A549 (cell line): ENCODE measurements around the gene ST8SIA1. TPM values are rescaled to one million over a fixed set of nuclear protein-coding genes. Genes with fewer than 3 reads are reported as not detected.
A peak's percentile ranks its signal among the peaks of the same experiment; 100 is the strongest.

Experiments used
- ATAC-seq, 2 experiments: fragments of 200-7000 bp in 1 of 2; fragments of >200 bp in 1 of 2; cut with Nextera tagmentation in 1 of 2; cut with Tn5 transposase in 1 of 2; 3 replicates each; pipeline versions ENCODE4 v1.8.0 to v1.9.1; 2018 to 2020; ENCODE audit warnings: mild to moderate bottlenecking in 1 of 2, moderate library complexity in 1 of 2
- CTCF ChIA-PET: fragments of 300-600 bp; sonication (Branson Sonifier 250); formaldehyde crosslinking; extraction: SDS; loops from one replicate; lab custom pipeline; 2021; ENCODE audit warnings: antibody characterized with exemption, inconsistent platforms; lab: Yijun Ruan, JAX
- POLR2A ChIA-PET: fragments of 350-600 bp; formaldehyde crosslinking; extraction: SDS; loops from one replicate; lab custom pipeline; 2021; ENCODE audit warnings: antibody characterized with exemption, inconsistent platforms; lab: Yijun Ruan, JAX
- DNase-seq, 2 experiments: peaks; one replicate each; pipeline versions ENCODE4 v3.0.0 to v3.0.0-alpha.2; 2011 to 2016; ENCODE audit warnings: low read depth in 1 of 2, low spot score in 1 of 2
- FAIRE-seq: peaks from 2 replicates; lab custom pipeline; 2011; peaks lifted over from hg19 to GRCh38; lab: Jason Lieb, UNC
- H3K27ac ChIP-seq, 2 experiments: fragments of >200 bp; sonication (Bioruptor Twin); formaldehyde crosslinking; 3 replicates each; pipeline ENCODE4 v1.5.1; 2016 to 2017
- H3K4me1 ChIP-seq: fragments of >200 bp; sonication (Bioruptor Twin); formaldehyde crosslinking; 3 replicates; pipeline ENCODE4 v1.6.1; 2016
- H3K4me2 ChIP-seq: fragments of >200 bp; sonication (Bioruptor Twin); formaldehyde crosslinking; 3 replicates; pipeline ENCODE4 v1.6.1; 2016
- H3K4me3 ChIP-seq: fragments of >200 bp; sonication (Bioruptor Twin); formaldehyde crosslinking; 3 replicates; pipeline ENCODE4 v1.5.1; 2016
- H3K9me3 ChIP-seq: fragments of >200 bp; sonication (Bioruptor Twin); formaldehyde crosslinking; 3 replicates; pipeline ENCODE4 v1.6.1; 2016
- BHLHE40 ChIP-seq: IDR thresholded peaks from 2 replicates; pipeline ENCODE4 v1.6.1; 2012; ENCODE audit warnings: low read depth, low read length, inconsistent platforms
- CBX8 ChIP-seq: fragments of 200-600 bp; sonication (generic); IDR thresholded peaks from 2 replicates; pipeline ENCODE4 v1.6.1; 2016
- EHF ChIP-seq: fragments of 250-450 bp; sonication (Bioruptor Pico); IDR thresholded peaks from 2 replicates; pipeline ENCODE4 v1.5.0; 2020; ENCODE audit warnings: mild to moderate bottlenecking
- EP300 ChIP-seq, 2 experiments: fragments of >200 bp; sonication (Bioruptor Twin); formaldehyde crosslinking; IDR thresholded peaks; 2 replicates in 1 of 2; 3 replicates in 1 of 2; pipeline ENCODE4 v1.6.1; 2016 to 2017
- FOSL2 ChIP-seq, 2 experiments: fragments of 450-650 bp in 1 of 2; fragments of >200 bp in 1 of 2; sonication (Bioruptor Twin) in 1 of 2; formaldehyde crosslinking; IDR thresholded peaks; 2 replicates each; pipeline versions ENCODE4 v1.5.0 to v1.6.1; 2016 to 2020; ENCODE audit warnings: mild to moderate bottlenecking in 1 of 2, moderate library complexity in 1 of 2
- HOXA7 ChIP-seq: fragments of 250-450 bp; sonication (Bioruptor Pico); IDR thresholded peaks from 2 replicates; pipeline ENCODE4 v1.5.0; 2020; ENCODE audit warnings: mild to moderate bottlenecking, moderate library complexity
- HOXB13 ChIP-seq: fragments of 250-450 bp; sonication (Bioruptor Pico); IDR thresholded peaks from 2 replicates; pipeline ENCODE4 v1.5.0; 2020; ENCODE audit warnings: low read depth, mild to moderate bottlenecking, moderate library complexity
- JUNB ChIP-seq: fragments of >200 bp; sonication (Bioruptor Twin); formaldehyde crosslinking; IDR thresholded peaks from 2 replicates; pipeline ENCODE4 v1.6.1; 2016
- MAFK ChIP-seq: fragments of 450-650 bp; IDR thresholded peaks from 2 replicates; pipeline ENCODE4 v1.6.1; 2014; ENCODE audit not compliant: partially characterized antibody
- MAZ ChIP-seq: fragments of 150-350 bp; IDR thresholded peaks from 2 replicates; pipeline ENCODE4 v1.6.1; 2014; ENCODE audit warnings: antibody characterized with exemption, low read depth, low read length, borderline replicate concordance
- MYC ChIP-seq: IDR thresholded peaks from 2 replicates; pipeline ENCODE4 v1.6.1; 2012; ENCODE audit warnings: mild to moderate bottlenecking, inconsistent platforms, low read length, improper control_type of control experiment, borderline replicate concordance
- NPAS2 ChIP-seq: fragments of 250-450 bp; sonication (Bioruptor Pico); IDR thresholded peaks from 2 replicates; pipeline ENCODE4 v1.8.0; 2022; ENCODE audit warnings: mild to moderate bottlenecking, moderate library complexity, borderline replicate concordance
- POLR2AphosphoS2 ChIP-seq: conservative IDR thresholded peaks from 2 replicates; pipeline ENCODE4 v1.6.1; 2012; ENCODE audit warnings: low read length, improper control_type of control experiment, inconsistent platforms
- RAD21 ChIP-seq, 2 experiments: fragments of >200 bp in 1 of 2; sonication (Bioruptor Twin) in 1 of 2; formaldehyde crosslinking in 1 of 2; IDR thresholded peaks in 1 of 2; conservative IDR thresholded peaks in 1 of 2; 2 replicates in 1 of 2; 3 replicates in 1 of 2; pipeline ENCODE4 v1.6.1; 2012 to 2018; ENCODE audit warnings: inconsistent platforms in 1 of 2
- RNF2 ChIP-seq: fragments of 200-600 bp; sonication (generic); IDR thresholded peaks from 2 replicates; pipeline ENCODE4 v1.6.1; 2016; ENCODE audit warnings: low read depth, mild to moderate bottlenecking, antibody characterized with exemption, moderate library complexity, borderline replicate concordance
- TFCP2L1 ChIP-seq: fragments of 250-450 bp; sonication (Bioruptor Pico); IDR thresholded peaks from 2 replicates; pipeline ENCODE4 v1.5.0; 2021; ENCODE audit warnings: mild to moderate bottlenecking
- ZNF302 ChIP-seq: fragments of 250-450 bp; sonication (Bioruptor Pico); IDR thresholded peaks from 2 replicates; pipeline ENCODE4 v1.9.0; 2021; ENCODE audit warnings: inconsistent platforms, mild to moderate bottlenecking, moderate library complexity
- ZSCAN20 ChIP-seq: fragments of 250-450 bp; sonication (Bioruptor Pico); IDR thresholded peaks from 2 replicates; pipeline ENCODE4 v1.8.0; 2022; ENCODE audit warnings: mild to moderate bottlenecking, moderate library complexity
- WGBS: methylation state at CpG from one replicate; pipeline ENCODE4 v1.1.6; 2017; ENCODE audit errors: missing lambda C conversion rate; 5-methylcytosine and 5-hydroxymethylcytosine counted together
- polyA plus RNA-seq, 4 experiments: library from polyadenylated mRNA; depleted of rRNA in 3 of 4; stranded (reverse); fragments of >200 nt; fragmentation: RNase III in 1 of 4; extraction: RNeasy Plus Mini Kit Qiagen cat#74134 plus additional on column Dnase treatment in 1 of 4; gene quantifications; 2 replicates in 3 of 4; 3 replicates in 1 of 4; pipeline ENCODE4 v1.2.3, GENCODE V29; 2011 to 2017
- TF ChIP-seq, protein P1 (sequence below): fragments of >200 bp; sonication (Bioruptor Twin); formaldehyde crosslinking; IDR thresholded peaks from 2 replicates; pipeline ENCODE4 v1.6.1; 2016
- TF ChIP-seq, protein P2 (sequence below): IDR thresholded peaks from 2 replicates; pipeline ENCODE4 v1.6.1; 2012
- TF ChIP-seq, protein P3 (sequence below): IDR thresholded peaks from 2 replicates; pipeline ENCODE4 v1.6.1; 2012; ENCODE audit warnings: low read depth, borderline replicate concordance

ST8SIA1 gene
- polyA plus RNA-seq, 2 of the 4 experiments (the other 2 are of a cell fraction) = 0.41 to 1.1 TPM

DNA sequence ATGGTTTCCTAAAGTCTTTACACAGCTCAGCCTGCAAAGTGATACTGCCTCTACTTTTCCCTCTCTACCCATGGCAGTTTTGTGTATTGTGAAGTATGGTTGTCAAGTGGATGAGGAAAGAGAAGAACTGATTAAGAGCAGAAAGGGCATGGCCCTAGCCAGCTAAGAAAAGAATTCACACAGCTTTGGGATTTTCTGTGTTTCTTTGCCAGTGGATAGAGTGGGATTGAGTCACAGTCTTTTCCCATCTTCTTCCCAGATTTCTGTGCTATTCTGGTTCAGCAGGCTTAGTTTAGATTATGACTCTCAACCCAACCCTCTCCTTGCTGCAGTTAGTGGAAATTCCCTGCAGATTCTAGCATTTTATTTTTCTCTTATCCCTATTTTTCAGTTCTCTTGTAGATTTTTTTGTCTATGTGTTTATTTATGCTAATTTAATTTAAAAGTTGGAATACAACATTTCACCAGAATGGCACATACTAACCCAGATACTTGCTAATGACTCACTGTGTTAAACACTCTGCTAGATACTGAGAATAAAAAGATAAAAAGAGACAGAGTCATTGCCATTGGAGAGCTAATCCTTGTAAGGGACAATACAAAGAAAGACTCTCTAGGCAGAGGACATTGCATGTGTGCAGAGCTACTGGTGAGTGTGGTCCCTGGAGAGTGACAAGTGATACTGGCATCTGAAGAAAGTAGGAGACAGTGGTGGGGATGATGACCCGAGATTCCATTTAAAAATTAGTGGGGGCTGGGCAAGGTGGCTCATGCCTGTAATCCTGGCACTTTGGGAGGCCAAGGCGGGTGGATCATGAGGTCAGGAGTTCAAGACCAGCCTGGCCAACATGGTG, 106.3 kb downstream of the ST8SIA1 start:
- FAIRE-seq = no peak
- Histone ChIP-seq H3K4me3 (no peak overlapping the region), H3K9me3 (no peaks in the 10 kb centered on the region), H3K4me1 (peaks cover 28% of the 10 kb centered on the region), H3K27ac (peak overlapping the region in 1 of 2 experiments; percentile 27; a peak in 1 of 6 replicates), H3K4me2 (no peak overlapping the region)
- 43% methylated on average over 2 of the region's 2 CpGs for WGBS
- ATAC-seq = no peak
- TF ChIP-seq ZSCAN20 (CRISPR knock-in tag) (no peak), MAZ (no peak), CBX8 (no peak), POLR2AphosphoS2 (no peak)
- CTCF ChIA-PET = interaction anchor here (0.6 to 1.1 kb wide), 2 partner anchors 38 to 107 kb away, joined by 3 read pairs; no protein-coding TSS in a partner anchor
- DNase-seq = no peak
- POLR2A ChIA-PET = no interaction called here

DNA sequence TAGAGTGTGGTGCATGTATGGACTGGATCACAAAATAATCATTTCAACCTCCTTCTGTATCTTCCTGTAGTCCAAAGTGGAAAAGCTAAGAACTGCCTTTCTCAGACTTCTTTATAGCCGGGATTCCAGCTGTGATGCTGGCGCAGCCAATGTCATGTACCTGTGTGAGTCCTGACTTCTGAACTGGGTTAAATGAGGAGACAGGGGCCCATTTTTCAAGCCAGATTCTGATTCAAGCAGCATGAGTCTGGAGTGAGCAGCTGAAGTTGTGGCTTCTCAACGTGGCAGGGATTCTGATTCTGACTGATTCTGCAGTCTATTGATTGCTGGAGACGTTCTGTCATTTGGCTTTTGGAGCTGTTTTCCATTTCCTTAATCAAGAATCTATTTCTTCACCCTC, 111.2 kb downstream of the ST8SIA1 start:
- WGBS = 48% methylated on average over 4 of the region's 4 CpGs
- no peak overlapping the region for H3K4me3 ChIP-seq
- no peak overlapping the region for H3K4me2 ChIP-seq
- ChIA-PET POLR2A (no interaction called here), CTCF (no interaction called here)
- no peak overlapping the region for H3K27ac ChIP-seq
- ATAC-seq = no peak
- no peak for FAIRE-seq
- H3K9me3 ChIP-seq = no peaks in the 10 kb centered on the region
- TF ChIP-seq HOXA7 (CRISPR knock-in tag) = no peak
- TF ChIP-seq POLR2AphosphoS2 = no peak
- TF ChIP-seq RNF2 = no peak
- TF ChIP-seq JUNB = no peak
- TF ChIP-seq CBX8 = no peak
- TF ChIP-seq EHF (CRISPR knock-in tag) = no peak
- DNase-seq = no peak
- H3K4me1 ChIP-seq = peaks cover under 1% of the 10 kb centered on the region; the same call in 1 of the 3 replicates

DNA sequence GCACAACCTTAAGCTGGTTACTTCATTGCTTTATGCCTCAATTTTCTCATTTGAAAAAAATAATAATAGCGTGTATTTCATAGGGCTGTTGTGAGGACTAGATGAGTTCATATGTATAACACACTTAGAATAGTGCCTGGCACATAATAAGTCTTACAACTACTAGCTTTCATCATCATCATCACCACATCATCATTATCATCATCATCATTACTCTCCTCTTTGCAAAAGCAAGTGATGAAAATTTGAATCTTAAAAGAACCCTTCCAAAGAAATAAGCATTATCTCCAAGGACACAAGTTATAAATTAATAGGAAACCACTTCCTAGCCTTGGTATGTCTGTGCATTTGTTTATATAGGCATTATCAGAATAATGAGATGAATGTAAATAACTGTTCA, 117.0 kb downstream of the ST8SIA1 start:
- DNase-seq = no peak
- POLR2A ChIA-PET = no interaction called here
- ATAC-seq = no peak
- H3K4me1 ChIP-seq = no peaks in the 10 kb centered on the region
- no peak overlapping the region for H3K27ac ChIP-seq
- no peak for FAIRE-seq
- no peak overlapping the region for H3K4me2 ChIP-seq
- CTCF ChIA-PET = no interaction called here
- H3K4me3 ChIP-seq = no peak overlapping the region
- 55% methylated on average over 1 of the region's 1 CpG for WGBS
- no peak for TF ChIP-seq TFCP2L1 (CRISPR knock-in tag)
- TF ChIP-seq, all 56 proteins: peak for 0
- no peaks in the 10 kb centered on the region for H3K9me3 ChIP-seq

DNA sequence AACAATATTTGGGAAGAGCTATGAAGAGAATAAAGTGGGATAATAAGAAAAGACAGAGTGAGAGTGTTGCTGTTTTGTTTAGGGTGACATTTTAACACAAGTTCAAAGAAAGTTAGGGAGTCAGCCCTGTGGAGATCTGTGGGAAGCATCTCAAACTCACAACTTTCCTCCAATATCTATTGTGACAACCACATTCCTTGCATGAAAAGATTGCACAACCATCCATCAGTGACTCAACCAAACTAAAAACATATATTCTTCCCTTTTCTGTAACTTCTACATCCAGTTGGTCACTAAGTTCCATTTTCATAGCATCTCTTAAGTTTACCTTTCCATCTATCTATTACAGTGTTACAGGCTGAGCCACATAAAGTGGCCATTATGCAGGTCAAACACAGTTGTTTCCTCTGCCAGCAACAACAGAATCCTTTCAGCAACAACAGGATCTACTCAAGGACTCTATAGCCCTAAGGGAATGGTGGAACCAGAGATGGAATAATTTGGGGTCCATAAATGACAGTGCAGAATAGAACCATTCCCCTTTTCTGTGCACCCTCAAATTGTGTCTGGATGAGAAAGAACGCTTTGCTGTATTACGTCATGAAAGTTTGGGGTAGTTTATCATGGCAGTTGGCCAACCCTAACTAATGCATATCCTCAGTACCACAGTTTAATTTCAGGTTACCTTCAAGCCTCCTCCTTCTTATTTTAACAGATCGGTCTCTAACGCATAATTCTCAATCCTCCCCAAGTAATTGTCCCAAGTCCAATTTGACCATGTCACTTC, 118.8 kb downstream of the ST8SIA1 start:
- Histone ChIP-seq H3K9me3 (no peaks in the 10 kb centered on the region), H3K27ac (no peak overlapping the region), H3K4me2 (no peak overlapping the region), H3K4me3 (no peak overlapping the region), H3K4me1 (no peaks in the 10 kb centered on the region)
- TF ChIP-seq, protein P1, sequence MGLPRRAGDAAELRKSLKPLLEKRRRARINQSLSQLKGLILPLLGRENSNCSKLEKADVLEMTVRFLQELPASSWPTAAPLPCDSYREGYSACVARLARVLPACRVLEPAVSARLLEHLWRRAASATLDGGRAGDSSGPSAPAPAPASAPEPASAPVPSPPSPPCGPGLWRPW = no peak
- TF ChIP-seq BHLHE40 (no peak), MYC (no peak), ZNF302 (no peak), RAD21 (conservative IDR thresholded peaks at IDR 0.05 in 1 of 2, IDR thresholded peaks at IDR 0.05 in 1 of 2) (no peak), HOXB13 (CRISPR knock-in tag) (no peak), EP300 (IDR thresholded peaks at IDR 0.05) (no peak), FOSL2 (IDR thresholded peaks at IDR 0.05) (no peak), FOSL2 (CRISPR knock-in tag; IDR thresholded peaks at IDR 0.05) (no peak), MAFK (no peak), NPAS2 (CRISPR knock-in tag) (no peak), CBX8 (no peak)
- TF ChIP-seq, protein P2, sequence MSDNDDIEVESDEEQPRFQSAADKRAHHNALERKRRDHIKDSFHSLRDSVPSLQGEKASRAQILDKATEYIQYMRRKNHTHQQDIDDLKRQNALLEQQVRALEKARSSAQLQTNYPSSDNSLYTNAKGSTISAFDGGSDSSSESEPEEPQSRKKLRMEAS = no peak
- TF ChIP-seq, protein P3, sequence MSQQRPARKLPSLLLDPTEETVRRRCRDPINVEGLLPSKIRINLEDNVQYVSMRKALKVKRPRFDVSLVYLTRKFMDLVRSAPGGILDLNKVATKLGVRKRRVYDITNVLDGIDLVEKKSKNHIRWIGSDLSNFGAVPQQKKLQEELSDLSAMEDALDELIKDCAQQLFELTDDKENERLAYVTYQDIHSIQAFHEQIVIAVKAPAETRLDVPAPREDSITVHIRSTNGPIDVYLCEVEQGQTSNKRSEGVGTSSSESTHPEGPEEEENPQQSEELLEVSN = no peak
- WGBS = 85% methylated on average over 4 of the region's 4 CpGs
- ChIA-PET CTCF (interaction anchor here (0.6 kb wide), 1 partner anchor 1125 kb away, joined by 3 read pairs; no protein-coding TSS in a partner anchor), POLR2A (no interaction called here)
- DNase-seq (no peak), FAIRE-seq (peak; percentile 56), ATAC-seq (no peak)
